T47D (cell line): ENCODE measurements around the gene ASCC3.

ENCODE experiments used
- DNase-seq, 2 experiments: peaks; one replicate each; pipeline versions ENCODE4 v3.0.0 to v3.0.0-alpha.2; 2011 to 2012; ENCODE audit warnings: low read depth in 1 of 2, low spot score in 1 of 2
- JUND ChIP-seq: IDR thresholded peaks from 2 replicates; pipeline ENCODE4 v1.6.1; 2012; ENCODE audit warnings: low read depth
- in situ Hi-C: cut with HindIII; loops from 2 replicates; pipeline ENCODE4 v1.10.0; 2016; ENCODE audit warnings: low sequenced_read_pairs, low pct_unique_long_range_greater_than_20kb

Gene ASCC3

DNA sequence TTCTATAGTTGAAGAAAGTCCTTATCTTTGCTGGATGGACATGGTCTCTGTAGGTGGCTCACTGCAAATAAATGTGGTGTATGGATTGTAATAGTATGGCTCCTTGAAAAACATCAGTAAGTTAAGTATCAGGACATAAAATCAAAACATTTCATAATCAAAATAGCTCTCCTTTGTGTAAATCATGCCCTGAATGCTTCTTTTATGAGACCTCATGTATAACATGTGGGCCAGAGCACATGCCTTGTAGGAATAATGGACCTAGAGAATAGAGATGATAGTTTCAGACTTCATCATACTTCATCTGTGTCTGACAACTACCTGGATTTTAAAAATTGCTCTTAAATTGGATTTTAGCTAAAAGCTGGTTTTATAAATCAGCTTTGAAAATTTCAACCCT, 159.9 kb downstream of the ASCC3 start:
- no peak for TF ChIP-seq JUND
- no peak for DNase-seq
- in situ Hi-C loops = no loop called here

DNA sequence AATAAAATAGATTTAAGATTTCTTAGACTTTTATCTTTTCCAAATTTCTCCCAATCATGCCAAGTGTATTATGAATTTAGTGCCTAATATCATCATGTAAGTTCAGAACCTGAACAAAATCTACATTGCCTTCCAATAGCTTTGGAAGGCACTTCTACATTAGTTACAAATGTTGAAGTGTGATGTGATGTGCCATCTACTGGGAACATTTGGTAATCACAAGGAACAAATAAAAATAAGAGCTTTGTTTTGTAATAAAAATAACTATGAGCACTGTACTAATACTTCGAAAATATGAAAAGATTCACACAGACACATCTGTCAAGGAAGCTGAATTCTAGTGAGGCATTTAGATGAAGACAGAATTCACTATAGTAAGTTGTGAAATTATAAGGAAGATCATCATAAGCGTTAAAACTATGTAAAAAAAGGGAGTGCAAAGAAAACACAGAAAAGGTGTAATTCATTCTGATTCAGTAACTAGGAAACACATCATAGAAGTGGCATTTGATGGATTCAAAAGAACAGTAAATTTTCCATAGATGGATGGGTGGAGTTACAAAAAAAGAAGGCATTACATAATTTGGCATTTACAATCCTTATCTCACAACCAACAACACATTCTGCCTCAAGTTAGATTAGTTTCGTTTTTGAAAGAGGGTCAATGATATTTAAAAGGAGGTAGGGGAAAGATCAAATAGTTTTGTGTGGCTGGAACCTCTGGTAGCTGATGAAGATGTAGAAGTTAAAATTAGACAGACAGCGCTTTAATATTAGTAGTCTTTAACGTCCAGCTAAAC, 161.0 kb downstream of the ASCC3 start:
- in situ Hi-C loops = no loop called here
- DNase-seq = peak in 1 of 2 experiments; percentile 43

GRCh38 chr6:100712997-100713396, 168.1 kb downstream of the ASCC3 start:
- TF ChIP-seq JUND = no peak
- no peak for DNase-seq
- in situ Hi-C loops = no loop called here

More for the DNA sequence above, 161.0 kb downstream of the ASCC3 start:
- TF ChIP-seq JUND = no peak

GRCh38 chr6:100706491-100706890, 174.6 kb downstream of the ASCC3 start:
- DNase-seq = no peak
- no peak for TF ChIP-seq JUND
- in situ Hi-C loops = no loop called here

GRCh38 chr6:100704961-100705360, 176.2 kb downstream of the ASCC3 start:
- no peak for DNase-seq
- in situ Hi-C loops = no loop called here
- no peak for TF ChIP-seq JUND

DNA sequence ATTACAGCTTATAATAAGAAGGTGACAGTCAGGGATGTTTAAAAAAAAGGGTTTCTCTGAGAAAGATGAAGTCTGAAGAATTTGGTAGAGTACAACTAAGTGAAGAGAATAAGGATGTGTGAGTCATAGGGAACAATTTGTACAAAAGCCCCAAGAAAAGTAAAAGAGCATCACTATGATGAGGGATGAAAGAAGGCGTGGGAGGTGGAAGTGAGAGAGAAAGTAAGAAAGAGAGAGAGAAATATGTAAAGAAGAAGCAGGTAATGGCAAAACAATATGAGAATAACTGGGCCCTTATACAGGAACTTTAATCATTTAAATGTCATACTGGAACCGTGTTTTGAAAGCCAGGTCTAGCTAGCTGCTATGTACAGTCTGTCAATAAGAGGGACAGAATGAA, 179.4 kb downstream of the ASCC3 start:
- in situ Hi-C loops = no loop called here
- DNase-seq = no peak
- TF ChIP-seq JUND = no peak

DNA sequence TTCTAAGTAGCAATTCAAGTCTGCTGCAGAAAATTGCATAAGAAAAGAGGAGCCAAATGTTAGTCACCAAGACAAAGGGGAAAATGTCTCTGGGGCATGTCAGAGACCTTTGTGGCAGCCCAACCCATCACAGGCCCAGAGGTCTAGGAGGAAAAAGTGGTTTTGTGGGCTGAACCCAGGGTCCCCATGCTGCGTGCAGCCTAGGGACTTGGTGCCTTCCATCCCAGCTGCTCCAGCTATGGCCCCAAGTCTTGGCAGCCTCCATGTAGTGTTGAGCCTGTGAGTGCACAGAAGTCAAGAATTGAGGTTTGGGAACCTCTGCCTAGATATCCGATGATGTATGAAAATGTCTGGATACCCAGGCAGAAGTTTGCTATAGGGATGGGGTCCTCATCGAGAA, 181.1 kb downstream of the ASCC3 start:
- TF ChIP-seq JUND = no peak
- in situ Hi-C loops = no loop called here
- no peak for DNase-seq

DNA sequence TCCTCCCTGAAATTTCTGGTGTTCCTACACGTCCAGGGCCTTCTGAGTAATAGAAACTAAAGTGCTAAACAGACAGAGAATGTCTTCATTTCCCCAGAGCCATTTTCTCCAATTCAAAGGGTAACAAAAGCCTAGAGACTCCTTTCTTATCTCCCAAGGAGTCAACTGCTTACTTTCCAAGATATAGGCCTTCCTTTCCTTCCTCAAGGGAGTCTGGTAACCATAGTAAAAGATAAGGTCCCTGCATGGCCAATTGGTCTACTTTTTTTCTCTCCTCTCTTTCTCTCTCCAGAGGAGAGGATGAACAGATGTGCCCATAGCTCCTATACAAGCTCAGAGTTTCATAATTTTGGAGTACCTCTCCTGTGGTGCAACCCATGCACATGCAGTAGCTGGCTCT, 185.7 kb downstream of the ASCC3 start:
- TF ChIP-seq JUND = no peak
- in situ Hi-C loops = no loop called here

GRCh38 chr6:100693249-100693927, 187.7 kb downstream of the ASCC3 start:
- in situ Hi-C loops = no loop called here
- no peak for DNase-seq
- TF ChIP-seq JUND = no peak

More for the DNA sequence above, 185.7 kb downstream of the ASCC3 start:
- no peak for DNase-seq

DNA sequence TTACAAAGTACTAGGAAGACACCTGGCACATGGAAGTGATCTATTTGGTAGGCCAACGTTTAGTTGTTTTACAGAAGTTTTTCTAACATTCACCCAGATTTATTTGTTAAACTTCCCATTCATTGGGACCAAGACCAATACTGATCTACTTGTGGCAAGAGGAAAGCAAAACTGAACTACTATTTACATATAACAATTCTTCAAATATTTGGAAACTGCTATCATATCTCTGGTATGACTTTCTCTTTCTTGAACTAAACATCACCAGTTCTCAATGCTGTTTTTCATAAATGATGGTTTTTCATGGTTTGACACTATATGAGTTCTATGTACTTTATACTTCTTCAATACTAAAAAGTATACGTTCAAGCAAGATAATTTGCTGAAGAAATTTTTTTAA, 189.2 kb downstream of the ASCC3 start:
- no peak for TF ChIP-seq JUND
- DNase-seq = no peak
- in situ Hi-C loops = no loop called here

GRCh38 chr6:100686216-100686615, 194.9 kb downstream of the ASCC3 start:
- no peak for DNase-seq
- in situ Hi-C loops = no loop called here
- TF ChIP-seq JUND = no peak

DNA sequence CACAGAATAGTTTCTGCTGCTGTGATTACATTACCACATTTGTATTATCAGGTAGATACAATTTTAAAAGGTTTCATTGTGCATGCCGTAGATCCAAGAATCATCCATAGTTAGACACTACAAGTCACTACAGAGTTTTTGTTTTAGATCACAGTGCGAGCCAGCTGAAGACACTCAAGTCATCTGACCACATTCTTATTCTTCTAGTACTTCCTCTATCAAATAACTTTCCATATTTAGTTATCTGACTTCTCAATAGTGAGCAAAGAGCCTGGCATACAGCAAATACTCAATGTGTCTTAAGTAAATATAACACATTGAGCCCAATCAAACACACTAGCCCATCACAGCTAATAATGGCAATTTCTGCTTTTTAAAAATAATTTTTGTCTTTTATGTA, 195.4 kb downstream of the ASCC3 start:
- DNase-seq = no peak
- in situ Hi-C loops = no loop called here
- TF ChIP-seq JUND = no peak

DNA sequence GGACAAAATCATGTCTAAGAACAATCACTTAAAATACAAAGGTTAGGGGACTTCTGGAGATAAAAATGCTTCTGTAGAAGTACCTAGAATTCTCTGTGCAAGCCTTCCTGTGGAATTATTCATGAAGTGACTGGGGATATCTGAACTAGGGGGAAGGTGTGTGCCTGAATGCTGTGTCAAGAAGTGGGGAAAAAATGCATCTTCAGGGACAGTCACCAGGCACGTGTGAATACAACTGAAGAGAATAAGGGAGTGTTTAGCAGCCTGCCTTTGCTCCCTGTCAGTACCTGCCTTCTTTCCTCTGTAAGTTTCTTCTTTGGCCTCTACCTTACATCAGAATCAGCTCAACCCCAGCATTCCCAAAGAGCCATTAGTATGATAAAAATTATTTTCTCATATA, 201.0 kb downstream of the ASCC3 start:
- no peak for DNase-seq
- no peak for TF ChIP-seq JUND
- in situ Hi-C loops = no loop called here
